Ovary (tissue), 3 donors: Measurements from ENCODE around the gene PLEKHF1.

Source experiments
- CTCF ChIP-seq, 3 donors: fragments of 450-650 bp in 2 of 3; fragments of 200-600 bp in 1 of 3; IDR thresholded peaks; one replicate each; pipeline versions ENCODE4 v1.5.1 to v1.8.0; 2016 to 2022; ENCODE audit warnings: antibody characterized with exemption in 3 of 3, mild to moderate bottlenecking in 1 of 3
- POLR2A ChIP-seq: fragments of 450-650 bp; IDR thresholded peaks from one replicate; pipeline ENCODE4 v1.6.1; 2017; ENCODE audit warnings: antibody characterized with exemption, mild to moderate bottlenecking, moderate library complexity
- donor health status: DM: no; HTN: no; CAD: no.

GRCh38 chr19:29617366-29618266 is 47.6 kb upstream of the PLEKHF1 start:
- TF ChIP-seq CTCF (IDR thresholded peaks at IDR 0.05) (no peak), POLR2A (no peak)
